SK-N-SH (cell line): Measurements from ENCODE around the gene UBE2K.

Experiments used
- FOXM1 ChIP-seq: IDR thresholded peaks from 2 replicates; pipeline ENCODE4 v1.4.0; 2012; ENCODE audit warnings: low read depth, mild to moderate bottlenecking
- PBX3 ChIP-seq: IDR thresholded peaks from 2 replicates; pipeline ENCODE4; 2012
- RAD21 ChIP-seq: IDR thresholded peaks from 2 replicates; pipeline ENCODE4 v1.6.1; 2012; ENCODE audit warnings: mild to moderate bottlenecking, low read length
- TEAD4 ChIP-seq: IDR thresholded peaks from 2 replicates; pipeline ENCODE4 v1.4.0; 2012; ENCODE audit warnings: mild to moderate bottlenecking, borderline replicate concordance; ENCODE audit not compliant: insufficient read depth
- TF ChIP-seq, protein P1 (sequence below): fragments of 200-600 bp; sonication (generic); IDR thresholded peaks from 2 replicates; pipeline ENCODE4 v1.6.1; 2017; ENCODE audit warnings: antibody characterized with exemption, mild to moderate bottlenecking, moderate library complexity

- TF ChIP-seq RAD21, result no peak
- no peak for TF ChIP-seq FOXM1
- TF ChIP-seq, protein P1, sequence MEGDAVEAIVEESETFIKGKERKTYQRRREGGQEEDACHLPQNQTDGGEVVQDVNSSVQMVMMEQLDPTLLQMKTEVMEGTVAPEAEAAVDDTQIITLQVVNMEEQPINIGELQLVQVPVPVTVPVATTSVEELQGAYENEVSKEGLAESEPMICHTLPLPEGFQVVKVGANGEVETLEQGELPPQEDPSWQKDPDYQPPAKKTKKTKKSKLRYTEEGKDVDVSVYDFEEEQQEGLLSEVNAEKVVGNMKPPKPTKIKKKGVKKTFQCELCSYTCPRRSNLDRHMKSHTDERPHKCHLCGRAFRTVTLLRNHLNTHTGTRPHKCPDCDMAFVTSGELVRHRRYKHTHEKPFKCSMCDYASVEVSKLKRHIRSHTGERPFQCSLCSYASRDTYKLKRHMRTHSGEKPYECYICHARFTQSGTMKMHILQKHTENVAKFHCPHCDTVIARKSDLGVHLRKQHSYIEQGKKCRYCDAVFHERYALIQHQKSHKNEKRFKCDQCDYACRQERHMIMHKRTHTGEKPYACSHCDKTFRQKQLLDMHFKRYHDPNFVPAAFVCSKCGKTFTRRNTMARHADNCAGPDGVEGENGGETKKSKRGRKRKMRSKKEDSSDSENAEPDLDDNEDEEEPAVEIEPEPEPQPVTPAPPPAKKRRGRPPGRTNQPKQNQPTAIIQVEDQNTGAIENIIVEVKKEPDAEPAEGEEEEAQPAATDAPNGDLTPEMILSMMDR, result no peak
- TF ChIP-seq TEAD4, result no peak
- no peak for TF ChIP-seq PBX3
Measured at GRCh38 chr4:39648213-39648612, 49.7 kb upstream of the UBE2K start.
